ENCODE measurements around the gene ZNF385B. TPM values are rescaled to one million over a fixed set of nuclear protein-coding genes. Genes with fewer than 3 reads are reported as not detected.

ZNF385B gene
- total RNA-seq, 4 donors from 2014 or later: 0.41 to 3.3 TPM; not detected in 2

GRCh38 chr2:179758636-179759035 is 102.8 kb downstream of the ZNF385B start:
- H3K27me3 ChIP-seq: no peaks in the 10 kb centered on the region
- DNase-seq: no peak
- H3K4me3 ChIP-seq: no peak overlapping the region
- TF ChIP-seq POLR2A (IDR thresholded peaks at IDR 0.05) (no peak), CTCF (IDR thresholded peaks at IDR 0.05) (no peak)
- H3K36me3 ChIP-seq: no peaks in the 10 kb centered on the region
- no peaks in the 10 kb centered on the region for H3K9me3 ChIP-seq
- H3K4me1 ChIP-seq: no peaks in the 10 kb centered on the region
- no peak overlapping the region for H3K27ac ChIP-seq
- intact Hi-C loops (cut with DNase I; ENCODE audit: low total_unique reads): no loop called here

GRCh38 chr2:179751163-179751809 is 110.1 kb downstream of the ZNF385B start:
- intact Hi-C loops (cut with DNase I; ENCODE audit: low total_unique reads): no loop called here

GRCh38 chr2:179749210-179749609 is 112.2 kb downstream of the ZNF385B start:
- no peak for DNase-seq
- Histone ChIP-seq H3K9me3 (no peaks in the 10 kb centered on the region), H3K4me1 (no peaks in the 10 kb centered on the region), H3K4me3 (no peak overlapping the region), H3K27ac (no peak overlapping the region), H3K27me3 (no peaks in the 10 kb centered on the region), H3K36me3 (no peaks in the 10 kb centered on the region)
- intact Hi-C loops (cut with DNase I; ENCODE audit: low total_unique reads): no loop called here
- TF ChIP-seq CTCF (IDR thresholded peaks at IDR 0.05) (no peak), POLR2A (IDR thresholded peaks at IDR 0.05) (no peak)

More at GRCh38 chr2:179751163-179751809, 110.1 kb downstream of the ZNF385B start:
- no peaks in the 10 kb centered on the region for H3K36me3 ChIP-seq
- no peaks in the 10 kb centered on the region for H3K9me3 ChIP-seq
- H3K4me3 ChIP-seq: no peak overlapping the region
- DNase-seq: no peak
- TF ChIP-seq CTCF (IDR thresholded peaks at IDR 0.05) (peak; percentile 59 to 67 (median 61)), POLR2A (IDR thresholded peaks at IDR 0.05) (no peak)
- H3K27ac ChIP-seq: no peak overlapping the region
- no peaks in the 10 kb centered on the region for H3K4me1 ChIP-seq
- H3K27me3 ChIP-seq: no peaks in the 10 kb centered on the region

GRCh38 chr2:179746981-179747380 is 114.4 kb downstream of the ZNF385B start:
- Histone ChIP-seq H3K27me3 (no peaks in the 10 kb centered on the region), H3K27ac (no peak overlapping the region), H3K9me3 (no peaks in the 10 kb centered on the region), H3K4me3 (no peak overlapping the region), H3K4me1 (no peaks in the 10 kb centered on the region), H3K36me3 (peaks cover 0 to 2% of the 10 kb centered on the region in 2 donors)
- DNase-seq: no peak
- TF ChIP-seq POLR2A (IDR thresholded peaks at IDR 0.05) (no peak), CTCF (IDR thresholded peaks at IDR 0.05) (no peak)
- intact Hi-C loops (cut with DNase I; ENCODE audit: low total_unique reads): no loop called here

GRCh38 chr2:179745635-179746256 is 115.7 kb downstream of the ZNF385B start:
- no peaks in the 10 kb centered on the region for H3K9me3 ChIP-seq
- H3K36me3 ChIP-seq: peaks cover 0 to 2% of the 10 kb centered on the region in 2 donors
- no peak overlapping the region for H3K27ac ChIP-seq
- H3K27me3 ChIP-seq: no peaks in the 10 kb centered on the region
- no peak for TF ChIP-seq POLR2A (IDR thresholded peaks at IDR 0.05)
- TF ChIP-seq CTCF (IDR thresholded peaks at IDR 0.05): no peak
- DNase-seq: no peak
- intact Hi-C loops (cut with DNase I; ENCODE audit: low total_unique reads): no loop called here
- no peak overlapping the region for H3K4me3 ChIP-seq
- no peaks in the 10 kb centered on the region for H3K4me1 ChIP-seq

All from uterus (tissue), 4 donors.